H1 (cell line): ENCODE data around the gene AP5Z1.

Experiments
- CHD1 ChIP-seq: IDR thresholded peaks from 2 replicates; pipeline ENCODE4 v1.6.1; 2012; ENCODE audit warnings: low read depth, low read length, improper control_type of control experiment
- CHD2 ChIP-seq: IDR thresholded peaks from 2 replicates; pipeline ENCODE4 v1.6.1; 2012; ENCODE audit warnings: low read length, improper control_type of control experiment
- CTCF ChIP-seq, 3 experiments: IDR thresholded peaks; 1 replicate in 2 of 3; 2 replicates in 1 of 3; pipeline versions ENCODE4 v1.5.1 to v1.6.1; 2011; ENCODE audit warnings: low read length in 3 of 3, mild to moderate bottlenecking in 3 of 3, inconsistent platforms in 2 of 3, low read depth in 1 of 3, moderate library complexity in 1 of 3; ENCODE audit not compliant: insufficient read depth in 1 of 3; ENCODE audit errors: control extremely low read depth in 1 of 3
- EGR1 ChIP-seq: IDR thresholded peaks from 2 replicates; pipeline ENCODE4 v1.6.1; 2011; ENCODE audit warnings: low read depth, low read length, borderline replicate concordance
- EZH2 ChIP-seq: fragments of 200-600 bp; sonication (generic); IDR thresholded peaks from 2 replicates; pipeline ENCODE4 v1.7.1; 2012; ENCODE audit warnings: low read depth, mild to moderate bottlenecking, moderate library complexity, low read length, inconsistent platforms; ENCODE audit not compliant: severe bottlenecking
- MAFK ChIP-seq: IDR thresholded peaks from 2 replicates; pipeline ENCODE4 v1.6.1; 2012; ENCODE audit warnings: low read depth, mild to moderate bottlenecking, improper control_type of control experiment, low read length
- POLR2A ChIP-seq, 2 experiments: IDR thresholded peaks; 1 replicate in 1 of 2; 2 replicates in 1 of 2; pipeline ENCODE4 v1.6.1; 2011; ENCODE audit warnings: low read depth in 2 of 2, low read length in 2 of 2, mild to moderate bottlenecking in 2 of 2; ENCODE audit errors: control extremely low read depth in 1 of 2
- SRF ChIP-seq: IDR thresholded peaks from 2 replicates; pipeline ENCODE4 v1.6.1; 2011; ENCODE audit warnings: mild to moderate bottlenecking, low read depth, low read length, moderate library complexity
- YY1 ChIP-seq: IDR thresholded peaks from 2 replicates; pipeline ENCODE4 v1.6.1; 2011; ENCODE audit warnings: low read depth, mild to moderate bottlenecking, low read length

- TF ChIP-seq CTCF (IDR thresholded peaks at IDR 0.05; ENCODE audit: control extremely low read depth in 1 of 3, insufficient read depth in 1 of 3, low read depth in 1 of 3, low read length in 3 of 3) (no peak), EGR1 (no peak), CHD2 (no peak), POLR2A (IDR thresholded peaks at IDR 0.05; ENCODE audit: control extremely low read depth in 1 of 2, low read depth in 2 of 2, low read length in 2 of 2) (no peak), YY1 (no peak), CHD1 (no peak), SRF (no peak), MAFK (no peak), EZH2 (no peak)
Measured at GRCh38 chr7:4730971-4731370, 44.5 kb upstream of the AP5Z1 start.
